Ascending aorta (tissue), 2 donors: ENCODE measurements around the gene WAC. TPM values are rescaled to one million over a fixed set of nuclear protein-coding genes. Genes with fewer than 3 reads are reported as not detected.

Experiments used
- DNase-seq, 2 donors: peaks; one replicate each; pipeline ENCODE4 v3.0.0-alpha.2; 2019; ENCODE audit warnings: low spot score in 2 of 2
- H3K27ac ChIP-seq, 2 donors: fragments of 200-600 bp; sonication (generic); one replicate each; pipeline ENCODE4 v1.5.1; 2016 to 2017; ENCODE audit warnings: mild to moderate bottlenecking in 1 of 2
- H3K27me3 ChIP-seq: fragments of 200-600 bp; sonication (generic); one replicate; pipeline ENCODE4 v1.5.1; 2017
- H3K36me3 ChIP-seq, 2 donors: fragments of 200-600 bp; sonication (generic); one replicate each; pipeline ENCODE4 v1.5.1; 2016
- H3K4me1 ChIP-seq, 2 donors: fragments of 200-600 bp; sonication (generic); one replicate each; pipeline ENCODE4 v1.5.1; 2016 to 2017; ENCODE audit warnings: mild to moderate bottlenecking in 1 of 2
- H3K4me3 ChIP-seq, 2 donors: fragments of 200-600 bp; sonication (generic); one replicate each; pipeline ENCODE4 v1.5.1; 2016 to 2017; ENCODE audit warnings: mild to moderate bottlenecking in 1 of 2
- H3K9me3 ChIP-seq, 2 donors: fragments of 200-600 bp; sonication (generic); one replicate each; pipeline ENCODE4 v1.5.1; 2016
- CTCF ChIP-seq, 3 experiments: fragments of 200-600 bp in 2 of 3; fragments of 450-650 bp in 1 of 3; sonication (generic) in 2 of 3; IDR thresholded peaks; one replicate each; pipeline ENCODE4 v1.5.1; 2016 to 2019; ENCODE audit warnings: antibody characterized with exemption in 3 of 3, mild to moderate bottlenecking in 1 of 3, moderate library complexity in 1 of 3
- intact Hi-C: fragments of 100-400 bp; cut with DNase I; formaldehyde crosslinking; loops from one replicate; pipeline ENCODE4 v1.15.1; 2023
- total RNA-seq: library from RNA; depleted of rRNA; stranded (reverse); fragments of >200 nt; gene quantifications from one replicate; pipeline ENCODE4 v1.1.0, GENCODE V29; 2016

WAC gene
- total RNA-seq, 1 donor from 2014 or later = 30.5 TPM

- Histone ChIP-seq H3K9me3 (no peaks in the 10 kb centered on the region), H3K4me1 (peaks cover 0 to 25% of the 10 kb centered on the region in 2 donors), H3K27me3 (no peaks in the 10 kb centered on the region), H3K4me3 (no peak overlapping the region), H3K36me3 (no peaks in the 10 kb centered on the region), H3K27ac (no peak overlapping the region)
- DNase-seq = no peak
- intact Hi-C loops = no loop called here
- TF ChIP-seq CTCF (IDR thresholded peaks at IDR 0.05) = no peak
These were observed 27.7 kb downstream of the WAC start for GRCh38 chr10:28560617-28561016.

GRCh38 chr10:28561531-28561930, 28.6 kb downstream of the WAC start:
- intact Hi-C loops = no loop called here
- no peaks in the 10 kb centered on the region for H3K27me3 ChIP-seq
- DNase-seq = no peak
- H3K9me3 ChIP-seq = no peaks in the 10 kb centered on the region
- no peak overlapping the region for H3K27ac ChIP-seq
- peaks cover 0 to 33% of the 10 kb centered on the region in 2 donors for H3K4me1 ChIP-seq
- no peak overlapping the region for H3K4me3 ChIP-seq
- no peak for TF ChIP-seq CTCF (IDR thresholded peaks at IDR 0.05)
- no peaks in the 10 kb centered on the region for H3K36me3 ChIP-seq

- intact Hi-C loops = no loop called here
- H3K4me1 ChIP-seq = peaks cover 0 to 30% of the 10 kb centered on the region in 2 donors
- no peak for TF ChIP-seq CTCF (IDR thresholded peaks at IDR 0.05)
- H3K9me3 ChIP-seq = no peaks in the 10 kb centered on the region
- no peaks in the 10 kb centered on the region for H3K27me3 ChIP-seq
- DNase-seq = no peak
- no peak overlapping the region for H3K4me3 ChIP-seq
- no peak overlapping the region for H3K27ac ChIP-seq
- H3K36me3 ChIP-seq = no peaks in the 10 kb centered on the region
These were observed 32.0 kb downstream of the WAC start for GRCh38 chr10:28564905-28565304.

- no peak for TF ChIP-seq CTCF (IDR thresholded peaks at IDR 0.05)
- Histone ChIP-seq H3K27me3 (no peaks in the 10 kb centered on the region), H3K36me3 (peaks cover 0 to 6% of the 10 kb centered on the region in 2 donors), H3K27ac (no peak overlapping the region), H3K9me3 (no peaks in the 10 kb centered on the region), H3K4me3 (no peak overlapping the region), H3K4me1 (peaks cover 0 to 26% of the 10 kb centered on the region in 2 donors)
- intact Hi-C loops = no loop called here
- no peak for DNase-seq
These were observed 33.6 kb downstream of the WAC start for GRCh38 chr10:28566458-28567015.

- H3K27ac ChIP-seq = no peak overlapping the region
- peaks cover 0 to 28% of the 10 kb centered on the region in 2 donors for H3K4me1 ChIP-seq
- H3K27me3 ChIP-seq = no peaks in the 10 kb centered on the region
- no peaks in the 10 kb centered on the region for H3K9me3 ChIP-seq
- H3K4me3 ChIP-seq = no peak overlapping the region
- DNase-seq = no peak
- intact Hi-C loops = no loop called here
- H3K36me3 ChIP-seq = peaks cover 4 to 12% of the 10 kb centered on the region in 2 donors
- no peak for TF ChIP-seq CTCF (IDR thresholded peaks at IDR 0.05)
These were observed 36.7 kb downstream of the WAC start for GRCh38 chr10:28569506-28570159.
